GM21619 (cell line): ENCODE results near the gene CLDN15.
"Not testable (repeated sequence)": the region's sequence is repeated elsewhere in the genome, so short reads cannot be mapped to it uniquely, and the experiment has no call there.

Experiments used
- ATAC-seq: cut with Tn5 transposase; IDR thresholded peaks from one replicate; pipeline ENCODE4 v1.9.1; 2021; ENCODE audit not compliant: unreplicated experiment

CLDN15 gene, protein sequence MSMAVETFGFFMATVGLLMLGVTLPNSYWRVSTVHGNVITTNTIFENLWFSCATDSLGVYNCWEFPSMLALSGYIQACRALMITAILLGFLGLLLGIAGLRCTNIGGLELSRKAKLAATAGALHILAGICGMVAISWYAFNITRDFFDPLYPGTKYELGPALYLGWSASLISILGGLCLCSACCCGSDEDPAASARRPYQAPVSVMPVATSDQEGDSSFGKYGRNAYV

DNA sequence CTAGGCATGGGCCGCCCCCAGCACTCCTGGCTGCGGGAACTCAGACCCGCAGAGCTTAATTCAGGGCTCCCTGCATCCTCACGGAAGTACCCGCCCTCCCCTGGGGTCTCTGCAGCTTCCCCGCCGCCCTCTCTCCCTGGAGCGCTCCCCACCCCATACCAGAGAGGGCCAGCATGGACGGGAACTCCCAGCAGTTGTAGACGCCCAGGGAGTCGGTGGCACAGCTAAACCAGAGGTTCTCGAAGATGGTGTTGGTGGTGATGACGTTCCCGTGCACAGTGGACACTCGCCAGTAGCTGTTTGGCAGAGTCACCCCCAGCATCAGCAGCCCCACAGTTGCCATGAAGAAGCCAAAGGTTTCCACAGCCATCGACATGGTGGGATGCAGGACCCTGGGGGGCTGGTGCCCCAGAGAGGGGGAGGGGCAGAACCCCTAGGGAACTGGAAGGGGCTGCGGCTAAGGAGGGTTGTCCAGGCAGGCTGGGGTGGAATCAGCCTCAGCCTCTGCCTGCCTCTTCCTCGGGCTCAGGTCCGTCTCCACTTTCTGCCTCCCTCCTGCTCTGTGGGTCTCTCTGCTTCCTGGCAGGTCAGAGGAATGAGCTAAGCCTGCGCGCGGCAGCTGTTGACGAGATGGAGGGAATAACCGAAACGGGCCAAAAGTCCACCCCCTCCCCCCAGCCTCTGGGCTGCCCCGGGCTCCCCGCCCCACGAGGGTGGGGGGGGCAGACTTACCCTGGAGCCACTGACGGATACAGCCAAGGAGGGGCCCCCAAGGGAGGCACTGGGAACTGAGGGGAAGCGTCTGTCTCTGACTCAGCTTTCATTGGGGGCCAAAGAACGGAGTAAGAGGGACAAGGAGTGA lies at the start of gene CLDN15:
TSS of gene CLDN15 (minus strand) at position 597 of the 862 bp plus-strand sequence. CDS start at position 376, 221 bp downstream.
- ATAC-seq = no peak

DNA sequence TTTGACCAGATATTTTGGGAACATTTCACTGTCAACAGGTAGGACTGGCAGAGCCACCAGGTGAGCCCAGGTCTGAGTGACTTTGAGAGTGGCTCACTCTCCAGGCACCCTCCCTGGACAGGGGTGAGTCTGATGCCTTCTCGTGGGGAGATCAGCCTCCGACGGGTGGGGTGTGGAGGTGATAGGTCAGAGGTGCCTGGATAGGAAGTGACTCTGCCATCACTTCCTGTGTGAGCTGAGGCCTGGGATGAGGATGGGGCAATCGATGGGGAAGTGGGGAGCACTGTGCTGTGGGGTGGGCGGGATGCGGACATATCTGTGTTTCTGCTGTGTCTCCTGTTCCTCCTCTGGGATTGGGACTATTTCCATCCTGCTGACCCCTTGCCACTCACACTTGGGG lies 49.4 kb upstream of the CLDN15 start:
- ATAC-seq = no peak

GRCh38 chr7:101285880-101286279 lies 48.3 kb upstream of the CLDN15 start:
- ATAC-seq = not testable (repeated sequence)

DNA sequence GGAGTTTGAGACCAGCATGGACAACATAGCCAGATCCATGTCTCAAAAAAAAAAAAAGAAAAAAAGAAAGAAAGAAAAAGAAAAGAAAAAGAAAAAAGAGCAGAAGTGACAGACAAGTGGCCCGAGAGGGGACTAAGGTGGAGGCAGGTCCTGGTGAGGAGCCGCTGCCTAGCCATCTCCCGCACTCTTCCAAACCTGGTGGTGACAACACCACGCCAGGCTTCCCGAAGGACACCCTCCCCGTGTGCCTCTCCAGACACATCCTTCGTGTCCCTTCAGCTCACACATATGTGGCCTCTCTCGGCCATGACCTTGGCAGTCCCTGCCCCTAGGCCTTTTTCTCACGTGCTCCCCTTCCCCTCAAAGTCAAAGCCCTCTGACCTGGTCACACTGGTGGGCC lies 47.6 kb upstream of the CLDN15 start:
- ATAC-seq = no peak

DNA sequence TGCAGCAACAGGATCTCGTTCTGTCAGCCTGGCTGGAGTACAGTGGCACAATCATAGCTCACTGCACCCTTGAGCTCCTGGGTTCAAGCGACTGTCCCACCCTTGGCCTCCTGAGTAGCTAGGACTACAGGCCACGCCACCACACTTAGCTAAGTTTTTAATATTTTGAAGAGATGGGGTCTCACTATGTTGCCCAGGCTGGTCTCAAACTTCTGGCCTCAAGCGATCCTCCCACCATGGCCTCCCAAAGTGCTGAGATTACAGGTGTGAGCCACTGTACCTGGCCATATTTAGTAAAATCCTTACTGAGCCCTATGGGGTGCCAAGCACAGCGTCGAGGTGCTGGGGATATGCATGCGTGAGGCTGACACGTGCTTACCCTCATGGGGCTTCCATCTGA lies 43.3 kb upstream of the CLDN15 start:
- ATAC-seq = not testable (repeated sequence)

GRCh38 chr7:101278461-101279292 lies 41.1 kb upstream of the CLDN15 start:
- ATAC-seq = no peak

GRCh38 chr7:101277155-101277554 lies 39.6 kb upstream of the CLDN15 start:
- ATAC-seq = no peak

DNA sequence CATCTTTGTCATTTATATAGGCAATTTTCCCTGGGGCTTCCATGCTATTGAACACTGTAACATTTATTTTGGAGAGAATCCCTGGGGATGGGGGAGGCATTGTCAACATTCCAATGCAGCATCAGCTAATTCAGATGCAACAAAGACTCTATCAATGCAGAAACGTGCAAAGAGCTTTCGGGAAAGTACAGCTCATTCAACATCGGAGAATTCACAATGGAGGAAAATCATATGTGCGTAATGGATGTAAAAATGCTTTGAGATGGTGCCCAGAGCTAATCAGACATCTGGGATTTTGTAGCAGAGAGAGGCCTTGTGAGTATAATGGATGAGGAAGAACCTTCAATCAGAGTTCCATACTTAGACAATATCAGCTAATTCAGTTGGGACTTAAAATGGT lies 35.6 kb upstream of the CLDN15 start:
- ATAC-seq = no peak

DNA sequence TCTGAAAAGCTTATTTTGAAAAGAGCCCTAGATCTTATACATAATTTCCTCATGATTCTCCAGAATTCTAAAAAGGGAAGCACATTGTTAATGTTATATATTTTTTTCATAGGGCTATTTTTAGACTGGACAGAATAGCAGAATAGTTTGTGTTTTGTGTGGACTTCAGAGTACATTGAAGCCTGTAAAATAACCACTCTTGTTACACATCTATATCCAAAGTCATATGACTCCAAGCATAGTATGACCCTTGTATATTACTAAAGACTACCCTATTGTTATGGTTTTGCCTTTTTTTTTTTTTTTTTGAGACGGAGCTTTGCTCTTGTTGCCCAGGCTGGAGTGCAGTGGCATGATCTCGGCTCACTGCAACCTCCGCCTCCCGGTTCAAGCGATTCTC lies 33.4 kb upstream of the CLDN15 start:
- no peak for ATAC-seq

DNA sequence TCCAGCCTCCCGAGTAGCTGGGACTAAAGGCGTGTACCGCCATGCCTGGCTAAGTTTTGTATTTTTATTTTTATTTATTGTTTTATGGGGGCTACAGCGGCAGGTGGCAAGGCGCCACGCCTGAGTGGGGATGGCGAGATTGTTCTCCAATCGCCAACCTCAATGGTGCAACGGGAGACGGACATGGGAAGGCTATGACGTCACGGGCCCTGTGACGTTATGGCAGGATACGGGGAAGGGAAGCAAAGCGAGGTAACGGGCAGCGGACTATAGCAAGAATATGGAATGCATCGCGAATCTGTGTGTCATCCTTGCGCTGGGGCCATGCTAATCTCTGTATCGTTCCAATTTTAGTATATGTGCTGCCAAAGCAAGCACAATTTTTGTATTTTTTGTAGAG lies 32.1 kb upstream of the CLDN15 start:
- no peak for ATAC-seq

GRCh38 chr7:101265622-101266516 lies 28.3 kb upstream of the CLDN15 start:
- no peak for ATAC-seq

GRCh38 chr7:101264102-101264706 lies 26.6 kb upstream of the CLDN15 start:
- ATAC-seq = not testable (repeated sequence)

- no peak for ATAC-seq
Measured at GRCh38 chr7:101258243-101258731, 20.7 kb upstream of the CLDN15 start.

DNA sequence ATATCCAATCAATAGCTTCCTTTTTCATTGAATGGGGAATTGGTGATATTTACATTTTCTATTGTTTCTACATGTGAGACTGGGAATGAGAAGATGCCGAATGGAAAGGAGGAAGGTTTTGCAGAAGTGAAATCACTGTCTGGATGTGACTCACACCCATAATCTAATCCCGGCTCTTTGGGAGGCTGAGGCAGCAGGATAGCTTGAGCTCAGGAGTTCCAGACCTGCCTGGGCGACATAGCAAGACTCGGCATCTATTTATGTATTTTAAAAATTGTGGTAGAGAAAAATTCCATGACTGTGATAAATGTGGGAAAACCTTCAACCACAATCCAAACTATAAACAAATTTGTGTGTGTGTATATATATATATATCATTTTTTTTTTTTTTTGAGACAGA lies 18.2 kb upstream of the CLDN15 start:
- ATAC-seq = no peak

DNA sequence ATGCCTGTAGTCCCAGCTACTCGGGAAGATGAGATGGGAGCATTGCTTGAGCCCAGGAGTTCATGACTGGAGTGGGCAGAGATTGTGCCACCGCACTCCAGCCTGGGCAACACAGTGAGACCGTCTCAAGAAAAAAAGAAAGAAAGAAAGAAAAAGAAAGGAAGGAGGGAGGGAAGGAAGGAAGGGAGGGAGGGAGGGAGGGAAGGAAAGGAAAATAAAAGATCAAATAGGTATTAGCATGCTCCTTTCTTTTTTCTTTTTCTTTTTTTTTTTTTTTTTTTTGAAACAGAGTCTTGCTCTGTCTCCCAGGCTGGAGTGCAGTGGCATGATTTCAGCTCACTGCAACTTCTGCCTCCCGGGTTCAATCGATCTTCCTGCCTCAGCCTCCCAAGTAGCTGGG lies 15.6 kb upstream of the CLDN15 start:
- ATAC-seq = not testable (repeated sequence)

GRCh38 chr7:101251871-101252659 lies 14.5 kb upstream of the CLDN15 start:
- ATAC-seq = peak; percentile 98

GRCh38 chr7:101250324-101250723 lies 12.7 kb upstream of the CLDN15 start:
- no peak for ATAC-seq

GRCh38 chr7:101248276-101248675 lies 10.7 kb upstream of the CLDN15 start:
- no peak for ATAC-seq

- no peak for ATAC-seq
Measured at GRCh38 chr7:101245147-101245668, 7.6 kb upstream of the CLDN15 start.
